SU-DHL-6 (cell line): ENCODE data around the gene SYNGR1.

ENCODE experiments used
- H2AFZ ChIP-seq: fragments of 200-600 bp; sonication (generic); 2 replicates; pipeline ENCODE4 v1.6.1; 2014; ENCODE audit warnings: low read depth, mild to moderate bottlenecking, moderate library complexity, mixed read lengths, antibody characterized with exemption, low read length; ENCODE audit not compliant: severe bottlenecking
- H3F3A ChIP-seq: fragments of 200-600 bp; shearing (Covaris generic); 2 replicates; pipeline ENCODE4 v1.6.0; 2016; ENCODE audit warnings: antibody characterized with exemption, mild to moderate bottlenecking; ENCODE audit not compliant: insufficient read depth
- H3K27ac ChIP-seq: fragments of 200-600 bp; sonication (generic); 2 replicates; pipeline ENCODE4 v1.5.1; 2016; ENCODE audit warnings: low read depth, mild to moderate bottlenecking, low read length, moderate library complexity, mixed read lengths
- H3K27me3 ChIP-seq: fragments of 200-600 bp; sonication (generic), shearing (Covaris generic); 2 replicates; pipeline ENCODE4 v1.6.0; 2014; ENCODE audit warnings: mild to moderate bottlenecking, low read length
- H3K36me3 ChIP-seq: fragments of 200-600 bp; sonication (generic); 2 replicates; pipeline ENCODE4 v1.6.1; 2014; ENCODE audit warnings: mild to moderate bottlenecking, low read length, mixed read lengths
- H3K4me2 ChIP-seq: fragments of 300-600, 200-600 bp; shearing (Covaris generic), sonication (generic); 2 replicates; pipeline ENCODE4 v1.6.0; 2014; ENCODE audit warnings: low read length, low read depth, mild to moderate bottlenecking; ENCODE audit not compliant: poor library complexity, severe bottlenecking
- H3K4me3 ChIP-seq: fragments of 200-600 bp; sonication (generic); 2 replicates; pipeline ENCODE4 v1.5.1; 2014; ENCODE audit warnings: antibody characterized with exemption, low read length, mild to moderate bottlenecking, mixed read lengths; ENCODE audit not compliant: insufficient read depth, poor library complexity, severe bottlenecking
- H3K79me2 ChIP-seq: fragments of 200-600 bp; sonication (generic); 2 replicates; pipeline ENCODE4 v1.6.1; 2014; ENCODE audit warnings: mild to moderate bottlenecking, low read length, moderate library complexity; ENCODE audit not compliant: insufficient read depth
- H3K9ac ChIP-seq: fragments of 200-600 bp; sonication (generic); 2 replicates; pipeline ENCODE4 v1.7.0; 2014; ENCODE audit warnings: mild to moderate bottlenecking, low read length
- H3K9me2 ChIP-seq: fragments of 200-600 bp; sonication (generic); replicated peaks from 2 replicates; pipeline ENCODE4 v1.6.1; 2014; ENCODE audit warnings: low read length; ENCODE audit not compliant: insufficient read depth
- H3K9me3 ChIP-seq: fragments of 200-600 bp; sonication (generic); 2 replicates; pipeline ENCODE4 v1.6.1; 2014; ENCODE audit warnings: low read length, mixed read lengths; ENCODE audit not compliant: insufficient read depth
- H4K20me1 ChIP-seq: fragments of 200-600 bp; sonication (generic); 2 replicates; pipeline ENCODE4 v1.6.1; 2014; ENCODE audit warnings: low read depth, mild to moderate bottlenecking, antibody characterized with exemption, low read length, moderate library complexity, mixed read lengths
- EZH2phosphoT487 ChIP-seq: fragments of 200-600 bp; sonication (generic), shearing (Covaris generic); conservative IDR thresholded peaks from 2 replicates; pipeline ENCODE4 v1.6.1; 2018; ENCODE audit warnings: mild to moderate bottlenecking, antibody characterized with exemption, low read length, moderate library complexity, mixed read lengths
- TF ChIP-seq, protein P1 (sequence below): fragments of 200-600 bp; sonication (generic); IDR thresholded peaks from one replicate; pipeline ENCODE4 v1.5.1; 2017; ENCODE audit warnings: antibody characterized with exemption, mild to moderate bottlenecking, low read length, moderate library complexity; ENCODE audit not compliant: insufficient read depth, poor library complexity, severe bottlenecking

The SYNGR1 gene

DNA sequence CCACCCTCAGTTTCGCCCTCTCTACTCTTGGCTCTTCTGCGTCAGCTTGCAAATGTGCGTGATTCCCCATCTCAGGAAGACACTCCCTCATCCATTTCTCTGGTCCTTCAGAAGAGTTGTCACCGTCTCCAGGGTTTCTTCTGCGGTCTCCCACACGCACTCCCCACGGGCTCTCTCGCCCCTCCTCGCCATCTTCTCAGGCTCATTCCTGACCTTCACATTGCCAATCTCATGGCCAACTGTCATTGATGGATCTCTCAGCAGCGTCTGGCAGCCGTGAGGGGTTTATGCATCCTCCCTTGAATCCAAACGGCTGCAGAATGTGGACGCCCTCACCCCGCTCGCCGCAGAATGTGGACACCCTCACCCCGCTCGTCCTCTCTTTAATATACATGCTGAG is 10.5 kb downstream of the SYNGR1 start:
- no peaks in the 10 kb centered on the region for H3K9me2 ChIP-seq
- no peak overlapping the region for H3K9ac ChIP-seq
- H3F3A ChIP-seq, result no peaks in the 10 kb centered on the region
- H3K27me3 ChIP-seq, result no peaks in the 10 kb centered on the region
- H3K4me3 ChIP-seq, result no peak overlapping the region
- no peak overlapping the region for H2AFZ ChIP-seq
- H3K9me3 ChIP-seq, result no peaks in the 10 kb centered on the region
- no peaks in the 10 kb centered on the region for H3K79me2 ChIP-seq
- no peak overlapping the region for H3K4me2 ChIP-seq
- H3K36me3 ChIP-seq, result no peaks in the 10 kb centered on the region
- TF ChIP-seq, protein P1, sequence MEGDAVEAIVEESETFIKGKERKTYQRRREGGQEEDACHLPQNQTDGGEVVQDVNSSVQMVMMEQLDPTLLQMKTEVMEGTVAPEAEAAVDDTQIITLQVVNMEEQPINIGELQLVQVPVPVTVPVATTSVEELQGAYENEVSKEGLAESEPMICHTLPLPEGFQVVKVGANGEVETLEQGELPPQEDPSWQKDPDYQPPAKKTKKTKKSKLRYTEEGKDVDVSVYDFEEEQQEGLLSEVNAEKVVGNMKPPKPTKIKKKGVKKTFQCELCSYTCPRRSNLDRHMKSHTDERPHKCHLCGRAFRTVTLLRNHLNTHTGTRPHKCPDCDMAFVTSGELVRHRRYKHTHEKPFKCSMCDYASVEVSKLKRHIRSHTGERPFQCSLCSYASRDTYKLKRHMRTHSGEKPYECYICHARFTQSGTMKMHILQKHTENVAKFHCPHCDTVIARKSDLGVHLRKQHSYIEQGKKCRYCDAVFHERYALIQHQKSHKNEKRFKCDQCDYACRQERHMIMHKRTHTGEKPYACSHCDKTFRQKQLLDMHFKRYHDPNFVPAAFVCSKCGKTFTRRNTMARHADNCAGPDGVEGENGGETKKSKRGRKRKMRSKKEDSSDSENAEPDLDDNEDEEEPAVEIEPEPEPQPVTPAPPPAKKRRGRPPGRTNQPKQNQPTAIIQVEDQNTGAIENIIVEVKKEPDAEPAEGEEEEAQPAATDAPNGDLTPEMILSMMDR, result no peak
- TF ChIP-seq EZH2phosphoT487, result no peak
- no peaks in the 10 kb centered on the region for H4K20me1 ChIP-seq
- no peak overlapping the region for H3K27ac ChIP-seq

DNA sequence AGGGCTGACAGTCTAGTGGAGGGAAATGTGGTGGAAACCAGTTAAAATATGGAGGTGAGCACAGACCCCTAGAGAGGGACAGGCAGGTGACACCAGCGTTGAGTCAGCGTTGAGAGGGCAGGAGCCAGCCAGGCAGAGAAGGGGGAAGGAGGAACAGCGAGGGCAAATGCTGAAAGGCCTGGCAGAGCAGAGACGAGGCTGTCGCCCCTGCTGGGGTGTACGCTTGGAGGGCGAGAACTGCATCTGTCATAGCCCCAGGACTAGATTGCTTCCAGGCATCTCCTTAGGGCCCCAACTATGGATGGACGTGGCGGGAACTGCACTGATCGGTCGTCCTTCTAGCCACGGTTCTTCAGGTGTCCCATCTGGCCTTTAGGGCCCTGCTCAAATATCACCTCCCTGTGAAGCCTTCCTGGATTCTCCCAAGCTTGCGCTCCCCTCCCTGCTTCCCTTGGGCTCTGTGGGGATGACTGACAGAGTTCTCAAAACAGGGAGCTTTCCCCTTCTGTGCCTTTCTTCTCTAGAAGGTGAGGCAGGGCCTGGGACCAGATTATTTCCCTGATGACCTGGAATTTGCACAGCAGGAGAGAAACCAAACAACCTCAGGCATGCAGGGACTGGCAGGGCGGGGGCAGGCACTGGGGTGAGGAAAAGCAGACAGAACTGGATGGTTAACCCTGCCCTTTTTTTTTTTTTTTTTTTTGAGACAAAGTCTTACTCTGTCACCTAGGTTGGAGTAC is 11.1 kb downstream of the SYNGR1 start:
- Histone ChIP-seq H3K9me3 (no peaks in the 10 kb centered on the region), H3K4me3 (no peak overlapping the region), H3K9me2 (no peaks in the 10 kb centered on the region), H3K4me2 (no peak overlapping the region), H4K20me1 (no peaks in the 10 kb centered on the region), H2AFZ (no peak overlapping the region), H3K27me3 (no peaks in the 10 kb centered on the region), H3K9ac (no peak overlapping the region), H3K36me3 (no peaks in the 10 kb centered on the region), H3K79me2 (no peaks in the 10 kb centered on the region), H3F3A (no peaks in the 10 kb centered on the region), H3K27ac (no peak overlapping the region)
- no peak for TF ChIP-seq EZH2phosphoT487
- TF ChIP-seq, protein P1, result no peak

DNA sequence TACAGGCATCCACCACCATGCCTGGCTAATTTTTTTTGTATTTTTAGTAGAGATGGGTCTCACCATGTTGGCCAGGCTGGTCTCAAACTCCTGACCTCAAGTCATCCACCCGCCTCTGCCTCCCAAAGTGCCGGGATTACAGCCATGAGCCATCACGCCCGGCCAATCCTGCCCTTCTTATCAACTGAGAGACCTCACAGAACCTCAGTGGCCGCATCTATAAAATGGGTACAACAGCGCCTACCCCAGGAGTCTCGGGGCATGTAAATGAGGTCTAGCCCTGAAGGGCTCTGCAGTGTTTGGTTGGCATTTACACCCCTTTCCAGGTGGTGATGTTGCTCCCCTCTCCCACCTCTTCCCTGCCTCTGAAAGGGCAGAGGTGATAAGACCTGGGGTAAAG is 11.7 kb downstream of the SYNGR1 start:
- TF ChIP-seq, protein P1, result no peak
- TF ChIP-seq EZH2phosphoT487, result no peak
- Histone ChIP-seq H3K27ac (no peak overlapping the region), H2AFZ (no peak overlapping the region), H4K20me1 (no peaks in the 10 kb centered on the region), H3K9ac (no peak overlapping the region), H3K9me3 (no peaks in the 10 kb centered on the region), H3F3A (no peaks in the 10 kb centered on the region), H3K4me3 (no peak overlapping the region), H3K27me3 (no peaks in the 10 kb centered on the region), H3K79me2 (no peaks in the 10 kb centered on the region), H3K4me2 (no peak overlapping the region), H3K36me3 (no peaks in the 10 kb centered on the region), H3K9me2 (no peaks in the 10 kb centered on the region)
